Measurements from ENCODE around the gene ROR2. TPM values are rescaled to one million over a fixed set of nuclear protein-coding genes. Genes with fewer than 3 reads are reported as not detected.

ROR2 gene
- total RNA-seq, 4 donors from 2014 or later: 0.70 to 9.9 (median 4.1) TPM

- peak overlapping the region; percentile 14 to 45 (median 37) for H3K4me3 ChIP-seq
- no peak for TF ChIP-seq POLR2A (IDR thresholded peaks at IDR 0.05)
- TF ChIP-seq CTCF (IDR thresholded peaks at IDR 0.05): no peak
- no peaks in the 10 kb centered on the region for H3K4me1 ChIP-seq
- no peaks in the 10 kb centered on the region for H3K36me3 ChIP-seq
- H3K27me3 ChIP-seq: no peaks in the 10 kb centered on the region
- H3K27ac ChIP-seq: peak overlapping the region in 1 of 4 donors; percentile 18
- peak in 2 of 3 donors; percentile 39 to 74 for DNase-seq
- no peaks in the 10 kb centered on the region for H3K9me3 ChIP-seq
Observed at GRCh38 chr9:91714020-91714806, 235.8 kb downstream of the ROR2 start.

GRCh38 chr9:91712811-91713210, 237.2 kb downstream of the ROR2 start:
- H3K27ac ChIP-seq: no peak overlapping the region
- H3K36me3 ChIP-seq: no peaks in the 10 kb centered on the region
- no peaks in the 10 kb centered on the region for H3K27me3 ChIP-seq
- no peaks in the 10 kb centered on the region for H3K9me3 ChIP-seq
- no peaks in the 10 kb centered on the region for H3K4me1 ChIP-seq
- H3K4me3 ChIP-seq: no peak overlapping the region
- DNase-seq: peak in 1 of 3 donors; percentile 12
- TF ChIP-seq CTCF (IDR thresholded peaks at IDR 0.05): no peak
- no peak for TF ChIP-seq POLR2A (IDR thresholded peaks at IDR 0.05)

GRCh38 chr9:91711755-91712601, 238.1 kb downstream of the ROR2 start:
- peak in 2 of 3 donors; percentile 71 to 83 for DNase-seq
- H3K27ac ChIP-seq: peak overlapping the region in 1 of 4 donors; percentile 4
- no peaks in the 10 kb centered on the region for H3K27me3 ChIP-seq
- H3K36me3 ChIP-seq: no peaks in the 10 kb centered on the region
- no peaks in the 10 kb centered on the region for H3K9me3 ChIP-seq
- TF ChIP-seq POLR2A (IDR thresholded peaks at IDR 0.05) (no peak), CTCF (IDR thresholded peaks at IDR 0.05) (no peak)
- no peaks in the 10 kb centered on the region for H3K4me1 ChIP-seq
- no peak overlapping the region for H3K4me3 ChIP-seq

GRCh38 chr9:91710158-91710557, 239.9 kb downstream of the ROR2 start:
- DNase-seq: no peak
- Histone ChIP-seq H3K9me3 (no peaks in the 10 kb centered on the region), H3K4me1 (no peaks in the 10 kb centered on the region), H3K27ac (no peak overlapping the region), H3K4me3 (no peak overlapping the region), H3K36me3 (no peaks in the 10 kb centered on the region), H3K27me3 (no peaks in the 10 kb centered on the region)
- no peak for TF ChIP-seq CTCF (IDR thresholded peaks at IDR 0.05)
- no peak for TF ChIP-seq POLR2A (IDR thresholded peaks at IDR 0.05)

- DNase-seq: no peak
- Histone ChIP-seq H3K4me1 (no peaks in the 10 kb centered on the region), H3K27me3 (no peaks in the 10 kb centered on the region), H3K27ac (no peak overlapping the region), H3K36me3 (no peaks in the 10 kb centered on the region), H3K9me3 (peaks cover 0 to 5% (median 0%) of the 10 kb centered on the region in 4 donors), H3K4me3 (no peak overlapping the region)
- TF ChIP-seq CTCF (IDR thresholded peaks at IDR 0.05) (no peak), POLR2A (IDR thresholded peaks at IDR 0.05) (no peak)
Observed at GRCh38 chr9:91705386-91705785, 244.6 kb downstream of the ROR2 start.

Measured in Peyer's patch (tissue), 4 donors.